ENCODE measurements around the gene CHCHD3.

CHCHD3 gene

GRCh38 chr7:133119067-133119466 lies 37.2 kb upstream of the CHCHD3 start:
- Mint-ChIP-seq H3K4me1 (no peaks in the 10 kb centered on the region), H3K4me3 (no peak overlapping the region), H3K27me3 (ENCODE audit: low read depth, poor library complexity) (peaks cover 8% of the 10 kb centered on the region), H3K9me3 (no peaks in the 10 kb centered on the region), H3K27ac (no peak overlapping the region), H3K36me3 (ENCODE audit: low read depth) (no peaks in the 10 kb centered on the region)
- no peak for TF ChIP-seq CTCF (IDR thresholded peaks at IDR 0.05)
- DNase-seq = no peak

- Mint-ChIP-seq H3K4me1 (no peaks in the 10 kb centered on the region), H3K9me3 (no peaks in the 10 kb centered on the region), H3K4me3 (no peak overlapping the region), H3K36me3 (ENCODE audit: low read depth) (no peaks in the 10 kb centered on the region), H3K27me3 (ENCODE audit: low read depth, poor library complexity) (peaks cover 6% of the 10 kb centered on the region), H3K27ac (no peak overlapping the region)
- no peak for DNase-seq
- no peak for TF ChIP-seq CTCF (IDR thresholded peaks at IDR 0.05)
Measured at GRCh38 chr7:133118261-133118660, 36.4 kb upstream of the CHCHD3 start.

- Mint-ChIP-seq H3K27me3 (ENCODE audit: low read depth, poor library complexity) (peaks cover 10% of the 10 kb centered on the region), H3K36me3 (ENCODE audit: low read depth) (no peaks in the 10 kb centered on the region), H3K4me1 (no peaks in the 10 kb centered on the region), H3K4me3 (no peak overlapping the region), H3K9me3 (no peaks in the 10 kb centered on the region), H3K27ac (no peak overlapping the region)
- DNase-seq = no peak
- TF ChIP-seq CTCF (IDR thresholded peaks at IDR 0.05) = no peak
Measured at GRCh38 chr7:133117452-133117851, 35.6 kb upstream of the CHCHD3 start.

GRCh38 chr7:133115596-133115995 lies 33.7 kb upstream of the CHCHD3 start:
- Mint-ChIP-seq H3K4me3 (no peak overlapping the region), H3K27me3 (ENCODE audit: low read depth, poor library complexity) (peaks cover 10% of the 10 kb centered on the region), H3K27ac (no peak overlapping the region), H3K36me3 (ENCODE audit: low read depth) (no peaks in the 10 kb centered on the region), H3K4me1 (no peaks in the 10 kb centered on the region), H3K9me3 (peaks cover 10% of the 10 kb centered on the region)
- TF ChIP-seq CTCF (IDR thresholded peaks at IDR 0.05) = no peak
- no peak for DNase-seq

GRCh38 chr7:133114519-133114918 lies 32.6 kb upstream of the CHCHD3 start:
- Mint-ChIP-seq H3K27ac (no peak overlapping the region), H3K4me1 (no peaks in the 10 kb centered on the region), H3K4me3 (no peak overlapping the region), H3K27me3 (ENCODE audit: low read depth, poor library complexity) (peaks cover 10% of the 10 kb centered on the region), H3K9me3 (peaks cover 19% of the 10 kb centered on the region), H3K36me3 (ENCODE audit: low read depth) (no peaks in the 10 kb centered on the region)
- no peak for TF ChIP-seq CTCF (IDR thresholded peaks at IDR 0.05)
- no peak for DNase-seq

GRCh38 chr7:133112976-133113375 lies 31.1 kb upstream of the CHCHD3 start:
- TF ChIP-seq CTCF (IDR thresholded peaks at IDR 0.05) = no peak
- no peaks in the 10 kb centered on the region for H3K36me3 Mint-ChIP-seq (ENCODE audit: low read depth)
- no peak overlapping the region for H3K27ac Mint-ChIP-seq
- H3K4me1 Mint-ChIP-seq = no peaks in the 10 kb centered on the region
- no peak overlapping the region for H3K4me3 Mint-ChIP-seq
- H3K9me3 Mint-ChIP-seq = peaks cover 33% of the 10 kb centered on the region
- no peak for DNase-seq
- peaks cover 10% of the 10 kb centered on the region for H3K27me3 Mint-ChIP-seq (ENCODE audit: low read depth, poor library complexity)
